Measurements from ENCODE around the gene DPP10.

DNA sequence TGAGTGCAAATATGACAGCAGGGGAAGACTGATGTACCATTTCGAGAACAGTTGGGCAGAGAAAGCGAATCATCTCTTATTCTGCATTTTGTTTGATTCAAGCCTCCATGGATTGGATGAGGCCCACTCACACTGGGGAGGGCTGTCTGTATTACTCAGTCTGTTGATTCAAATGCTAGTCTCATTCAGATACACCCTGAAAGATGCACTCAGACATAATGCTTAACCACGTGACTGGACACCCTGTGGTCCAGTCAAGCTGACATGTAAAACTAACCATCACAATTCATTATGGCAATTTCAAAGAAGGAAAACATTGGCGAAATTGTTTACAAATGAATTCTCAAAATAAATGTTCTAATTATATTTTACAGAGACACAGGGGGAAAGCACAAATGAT, 1210.2 kb downstream of the DPP10 start:
- TF ChIP-seq CREB1 (IDR thresholded peaks at IDR 0.05; ENCODE audit: low read depth) (no peak), TAF1 (IDR thresholded peaks at IDR 0.05; ENCODE audit: low read depth) (no peak), REST (IDR thresholded peaks at IDR 0.05; ENCODE audit: low read depth) (no peak), EGR1 (IDR thresholded peaks at IDR 0.05) (no peak), NFIC (IDR thresholded peaks at IDR 0.05) (no peak), TCF12 (IDR thresholded peaks at IDR 0.05; ENCODE audit: low read depth) (no peak), TEAD4 (IDR thresholded peaks at IDR 0.05) (no peak), EP300 (IDR thresholded peaks at IDR 0.05; ENCODE audit: borderline replicate concordance) (no peak), RAD21 (IDR thresholded peaks at IDR 0.05; ENCODE audit: low read depth) (no peak), CEBPB (IDR thresholded peaks at IDR 0.05) (no peak), YY1 (IDR thresholded peaks at IDR 0.05; ENCODE audit: low read depth) (no peak), FOXM1 (IDR thresholded peaks at IDR 0.05; ENCODE audit: borderline replicate concordance, low read depth) (no peak)
- TF ChIP-seq, protein P1, sequence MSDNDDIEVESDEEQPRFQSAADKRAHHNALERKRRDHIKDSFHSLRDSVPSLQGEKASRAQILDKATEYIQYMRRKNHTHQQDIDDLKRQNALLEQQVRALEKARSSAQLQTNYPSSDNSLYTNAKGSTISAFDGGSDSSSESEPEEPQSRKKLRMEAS (IDR thresholded peaks at IDR 0.05) = no peak

Data from Ishikawa (cell line).